MG63 (cell line): ENCODE data around the gene DLX5. TPM values are rescaled to one million over a fixed set of nuclear protein-coding genes. Genes with fewer than 3 reads are reported as not detected.

Experiments
- DNase-seq: peaks from one replicate; pipeline ENCODE4 v3.0.0-alpha.2; 2020
- H3K27me3 ChIP-seq: fragments of 250-450 bp; sonication (Bioruptor Pico); 2 replicates; pipeline ENCODE4 v1.5.1; 2020; ENCODE audit warnings: mild to moderate bottlenecking, moderate library complexity
- H3K36me3 ChIP-seq: fragments of 250-450 bp; sonication (Bioruptor Pico); 2 replicates; pipeline ENCODE4 v1.5.1; 2020; ENCODE audit warnings: mild to moderate bottlenecking, moderate library complexity
- H3K4me3 ChIP-seq: fragments of 250-450 bp; sonication (Bioruptor Pico); 2 replicates; pipeline ENCODE4 v1.5.1; 2020; ENCODE audit warnings: mild to moderate bottlenecking, moderate library complexity
- H3K9me3 ChIP-seq: fragments of 250-450 bp; sonication (Bioruptor Pico); 2 replicates; pipeline ENCODE4 v1.5.1; 2020; ENCODE audit warnings: mild to moderate bottlenecking, moderate library complexity
- total RNA-seq: library from RNA; depleted of rRNA; stranded (reverse); fragments of >200 nt; shearing (Covaris generic); gene quantifications from 2 replicates; pipeline ENCODE4 v1.2.3, GENCODE V29; 2014; ENCODE audit warnings: low replicate concordance

DLX5 gene
- total RNA-seq, 1 experiment from 2014 or later: not detected

DNA sequence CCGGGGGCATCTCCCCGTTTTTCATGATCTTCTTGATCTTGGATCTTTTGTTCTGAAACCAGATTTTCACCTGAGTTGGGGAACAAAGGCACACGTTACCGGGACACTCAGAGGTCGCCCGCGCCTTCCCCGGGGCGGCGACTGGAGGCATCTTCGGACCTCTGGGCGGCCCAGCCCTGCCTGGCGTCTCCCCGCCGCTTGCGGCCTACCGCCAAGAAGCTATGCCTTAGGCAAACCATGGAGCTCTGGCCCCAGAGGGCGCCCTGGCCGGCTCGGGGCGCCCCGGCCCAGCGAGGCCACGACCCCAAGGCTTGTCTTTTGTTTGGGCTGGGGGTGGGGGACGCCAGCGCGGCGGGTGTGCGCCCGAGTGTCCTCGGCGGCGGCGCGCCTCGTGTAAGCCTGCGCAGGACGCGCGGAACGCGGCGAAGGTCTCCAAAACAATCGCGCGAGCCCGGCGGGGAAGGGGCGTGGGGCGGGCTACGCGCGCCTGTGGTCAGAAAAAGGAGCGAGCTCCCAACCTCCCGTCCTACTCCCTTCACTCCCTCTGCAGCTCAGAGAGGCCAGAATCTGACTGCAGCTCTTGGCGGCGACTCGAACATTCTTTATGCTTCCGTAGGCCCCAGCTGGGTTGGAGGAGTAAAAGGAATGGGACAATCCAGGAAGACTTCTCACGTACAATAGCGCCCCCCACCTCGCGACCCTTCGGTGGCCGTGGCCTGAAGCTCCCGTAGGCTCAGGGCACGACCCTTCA lies 3.5 kb downstream of the DLX5 start:
- H3K9me3 ChIP-seq: no peaks in the 10 kb centered on the region
- H3K27me3 ChIP-seq: peaks cover 49% of the 10 kb centered on the region
- DNase-seq: no peak
- H3K36me3 ChIP-seq: no peaks in the 10 kb centered on the region
- H3K4me3 ChIP-seq: no peak overlapping the region

DNA sequence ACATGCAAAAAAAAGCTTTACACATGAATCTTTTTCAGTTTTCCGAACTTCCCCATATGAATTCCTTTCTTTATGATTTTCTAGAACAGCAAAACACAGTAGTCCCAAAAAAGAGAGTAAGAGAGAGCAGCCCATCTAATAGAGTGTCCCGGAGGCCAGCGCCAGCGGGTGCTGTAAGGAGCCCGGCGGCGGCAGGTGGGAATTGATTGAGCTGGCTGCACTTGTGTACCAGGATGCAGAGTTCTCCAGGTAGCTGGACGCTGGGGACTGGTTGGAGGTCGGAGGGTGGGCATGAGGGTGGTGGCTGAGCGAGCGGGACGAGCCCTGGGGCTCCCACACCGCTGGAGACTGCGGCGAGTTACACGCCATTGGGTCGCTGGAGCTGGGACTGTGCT lies 4.0 kb downstream of the DLX5 start:
- no peak for DNase-seq
- Histone ChIP-seq H3K27me3 (peaks cover 53% of the 10 kb centered on the region), H3K9me3 (no peaks in the 10 kb centered on the region), H3K4me3 (no peak overlapping the region), H3K36me3 (no peaks in the 10 kb centered on the region)

GRCh38 chr7:97019710-97020225 lies 4.9 kb downstream of the DLX5 start:
- H3K27me3 ChIP-seq: peaks cover 59% of the 10 kb centered on the region
- no peak for DNase-seq
- H3K9me3 ChIP-seq: no peaks in the 10 kb centered on the region
- H3K36me3 ChIP-seq: no peaks in the 10 kb centered on the region
- H3K4me3 ChIP-seq: no peak overlapping the region

DNA sequence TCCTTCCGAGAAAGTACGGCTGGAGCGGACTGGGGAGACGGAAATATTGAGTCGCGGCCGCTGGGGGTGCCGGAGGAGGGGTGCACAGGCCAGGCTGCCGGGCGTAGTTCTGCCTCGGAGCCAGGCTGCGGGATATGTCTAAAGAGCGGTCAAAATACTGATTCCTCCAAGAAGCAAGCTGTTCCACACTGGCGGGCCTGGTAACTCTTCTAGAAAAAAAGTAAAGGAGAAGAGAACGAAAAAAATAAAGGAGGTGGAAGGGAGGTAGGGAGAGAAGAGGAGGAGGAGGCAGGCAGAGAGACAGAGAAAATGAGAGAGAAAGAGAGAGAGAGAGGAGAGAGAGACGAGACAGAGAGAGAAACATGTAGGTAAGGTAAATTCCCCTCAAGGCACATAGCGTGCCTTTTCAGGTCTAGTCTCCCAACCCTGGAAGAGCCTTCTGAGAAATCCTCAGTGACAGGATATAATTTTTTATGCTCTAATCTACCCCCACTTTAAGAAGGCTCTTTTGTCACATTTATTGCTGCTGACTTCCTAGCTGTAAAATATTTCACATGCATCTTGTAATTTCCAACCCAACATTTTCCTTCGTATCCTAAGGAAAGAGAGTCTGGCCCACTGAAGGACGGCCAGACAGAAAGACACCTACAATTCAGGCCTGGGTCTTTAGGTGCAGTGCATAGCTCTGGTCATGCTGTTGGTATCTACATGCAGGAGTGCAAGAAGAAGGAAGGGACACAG lies 5.7 kb downstream of the DLX5 start:
- peaks cover 58% of the 10 kb centered on the region for H3K27me3 ChIP-seq

GRCh38 chr7:97018126-97018601 lies 6.5 kb downstream of the DLX5 start:
- no peak for DNase-seq
- no peak overlapping the region for H3K4me3 ChIP-seq
- peaks cover 56% of the 10 kb centered on the region for H3K27me3 ChIP-seq
- no peaks in the 10 kb centered on the region for H3K9me3 ChIP-seq
- H3K36me3 ChIP-seq: no peaks in the 10 kb centered on the region

More for the DNA sequence above, 5.7 kb downstream of the DLX5 start:
- no peak for DNase-seq
- Histone ChIP-seq H3K9me3 (no peaks in the 10 kb centered on the region), H3K36me3 (no peaks in the 10 kb centered on the region), H3K4me3 (no peak overlapping the region)

- H3K27me3 ChIP-seq: peaks cover 56% of the 10 kb centered on the region
- DNase-seq: no peak
- no peak overlapping the region for H3K4me3 ChIP-seq
- no peaks in the 10 kb centered on the region for H3K36me3 ChIP-seq
- H3K9me3 ChIP-seq: no peaks in the 10 kb centered on the region
These were observed 7.2 kb downstream of the DLX5 start for GRCh38 chr7:97017192-97018125.

GRCh38 chr7:97016381-97017191 lies 8.0 kb downstream of the DLX5 start:
- DNase-seq: no peak
- H3K9me3 ChIP-seq: no peaks in the 10 kb centered on the region

DNA sequence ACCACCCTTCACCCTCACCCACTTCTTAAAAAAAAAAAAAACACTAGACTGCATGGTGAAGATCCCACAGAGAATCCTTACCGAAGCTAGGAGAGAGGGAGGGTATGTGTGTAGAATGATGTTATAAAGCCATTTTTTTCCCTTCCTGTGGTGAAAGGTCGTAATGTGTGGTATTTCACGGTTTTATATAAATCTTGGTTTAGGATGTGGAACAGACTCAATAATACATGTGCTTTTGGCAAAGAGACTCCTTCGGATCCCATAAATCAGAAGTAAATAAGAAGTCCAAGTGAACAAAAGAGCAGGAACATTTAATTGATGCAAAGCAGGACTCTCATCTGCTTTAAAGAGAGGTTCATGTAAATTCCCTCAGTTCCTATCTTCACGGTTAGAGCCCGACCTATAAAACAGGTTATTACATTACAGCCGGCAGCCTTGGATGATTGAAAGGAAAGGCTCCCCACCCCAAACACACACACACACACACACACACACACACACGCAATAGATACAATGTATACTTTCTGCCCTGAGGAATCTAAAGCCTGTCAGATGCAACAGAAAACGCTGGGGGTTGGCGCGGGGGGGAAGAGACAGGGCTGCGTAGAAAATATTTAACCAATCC lies 8.8 kb downstream of the DLX5 start:
- no peaks in the 10 kb centered on the region for H3K9me3 ChIP-seq
- peaks cover 50% of the 10 kb centered on the region for H3K27me3 ChIP-seq
- no peak overlapping the region for H3K4me3 ChIP-seq
- no peak for DNase-seq
- no peaks in the 10 kb centered on the region for H3K36me3 ChIP-seq

More at GRCh38 chr7:97016381-97017191, 8.0 kb downstream of the DLX5 start:
- no peaks in the 10 kb centered on the region for H3K36me3 ChIP-seq
- peaks cover 53% of the 10 kb centered on the region for H3K27me3 ChIP-seq
- no peak overlapping the region for H3K4me3 ChIP-seq

DNA sequence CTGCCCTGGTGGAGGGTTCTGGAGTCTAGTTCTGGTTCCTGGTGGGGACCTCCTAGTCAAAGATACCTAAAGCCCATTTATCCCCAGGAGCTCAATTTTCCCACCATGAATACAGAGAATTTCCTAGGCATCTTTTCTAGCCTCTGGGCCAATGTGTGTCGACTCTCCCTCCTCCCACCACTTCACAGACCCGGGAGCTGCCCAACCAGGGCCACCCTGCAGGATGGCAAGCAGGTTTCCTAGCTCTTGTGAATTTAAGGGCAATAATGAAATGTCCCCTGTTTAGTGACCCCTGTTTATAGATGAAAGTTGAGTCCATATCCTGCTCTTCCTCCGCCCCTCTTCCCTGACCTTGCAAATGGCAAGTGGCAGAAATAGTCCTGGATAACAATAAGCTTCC lies 9.4 kb downstream of the DLX5 start:
- Histone ChIP-seq H3K4me3 (no peak overlapping the region), H3K27me3 (peaks cover 46% of the 10 kb centered on the region), H3K36me3 (no peaks in the 10 kb centered on the region), H3K9me3 (no peaks in the 10 kb centered on the region)
- DNase-seq: no peak

DNA sequence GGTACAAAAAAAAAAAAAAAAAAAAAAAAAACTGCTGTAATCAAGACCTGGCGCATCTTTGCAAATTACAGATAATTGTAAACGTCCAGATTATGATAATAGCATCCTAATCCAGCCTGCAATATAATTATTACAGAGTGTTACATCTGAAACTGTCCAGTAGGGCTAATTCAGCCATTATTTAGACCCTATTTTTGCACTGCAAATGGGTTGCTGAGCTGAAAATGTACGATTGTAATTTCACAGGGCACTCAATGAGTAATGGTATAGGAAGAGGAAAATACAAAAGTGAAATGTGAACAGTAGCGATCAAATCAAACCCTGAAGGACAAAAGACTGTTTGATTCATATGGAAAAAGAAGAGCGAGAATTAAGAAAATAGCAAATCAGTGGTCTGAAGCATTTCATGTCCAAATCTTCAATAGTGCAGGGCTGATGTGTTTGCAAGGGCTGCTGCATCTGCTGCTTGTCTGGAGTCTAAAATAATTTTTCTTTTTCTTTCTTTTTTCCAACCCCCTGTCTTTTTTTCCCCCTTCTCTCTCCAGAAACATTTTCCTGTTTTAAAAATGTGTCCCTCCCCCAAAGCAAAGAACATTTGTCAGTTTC lies 10.4 kb downstream of the DLX5 start:
- Histone ChIP-seq H3K9me3 (no peaks in the 10 kb centered on the region), H3K36me3 (no peaks in the 10 kb centered on the region), H3K4me3 (no peak overlapping the region), H3K27me3 (peaks cover 41% of the 10 kb centered on the region)
- no peak for DNase-seq

DNA sequence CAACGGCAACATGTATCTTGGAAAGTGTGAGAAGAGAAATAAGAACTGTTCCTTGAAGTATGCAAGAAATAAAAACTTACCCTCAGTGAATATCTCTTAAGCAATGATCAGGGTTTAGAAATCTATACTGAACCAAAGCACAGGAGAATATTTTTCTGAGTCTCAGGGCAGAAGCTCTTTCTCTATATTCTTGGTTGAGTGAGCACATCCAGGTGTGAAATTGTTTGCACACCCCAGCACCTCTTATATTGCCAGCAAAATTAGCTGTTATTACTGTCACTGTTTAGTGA lies 10.8 kb downstream of the DLX5 start:
- no peak overlapping the region for H3K4me3 ChIP-seq
- H3K36me3 ChIP-seq: no peaks in the 10 kb centered on the region
- DNase-seq: no peak
- H3K9me3 ChIP-seq: no peaks in the 10 kb centered on the region
- H3K27me3 ChIP-seq: peaks cover 37% of the 10 kb centered on the region

GRCh38 chr7:97013134-97013844 lies 11.3 kb downstream of the DLX5 start:
- H3K36me3 ChIP-seq: no peaks in the 10 kb centered on the region
- H3K27me3 ChIP-seq: peaks cover 34% of the 10 kb centered on the region
- no peak overlapping the region for H3K4me3 ChIP-seq
- no peak for DNase-seq
- no peaks in the 10 kb centered on the region for H3K9me3 ChIP-seq

DNA sequence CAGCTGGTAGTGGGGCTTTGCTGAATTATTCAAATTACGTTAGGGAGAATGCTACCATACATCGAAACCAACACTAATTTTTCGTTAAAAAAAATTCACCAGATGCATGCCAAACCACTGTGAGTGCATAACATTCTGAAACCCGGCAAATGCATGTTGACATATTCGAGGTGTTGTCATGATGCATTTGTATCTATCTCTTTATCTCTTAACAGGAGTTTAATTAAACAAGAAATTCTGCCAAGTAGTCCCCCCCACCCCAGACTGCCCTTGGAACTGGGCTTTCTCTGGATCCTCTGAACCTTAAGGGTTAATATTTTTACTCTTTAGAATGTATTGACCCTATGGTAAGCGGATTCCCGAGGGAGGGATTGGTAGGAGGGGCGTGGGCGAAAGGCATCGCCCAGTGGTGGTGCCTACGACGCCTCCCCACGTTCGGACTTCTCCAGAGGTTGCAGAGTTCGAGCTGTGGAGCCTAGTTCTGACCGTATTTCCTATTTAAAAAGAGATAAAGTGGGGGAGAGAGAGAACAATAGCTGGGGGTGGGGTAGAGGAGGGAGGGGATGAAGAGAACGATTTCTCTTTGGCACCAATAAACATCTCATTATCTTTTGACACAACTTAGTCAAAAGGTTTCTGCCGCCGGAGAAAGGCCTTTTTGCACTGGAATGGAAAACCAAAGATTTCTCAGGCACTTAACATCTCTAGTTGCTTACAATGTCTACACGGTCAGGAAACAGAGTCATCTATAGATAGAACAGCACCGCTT lies 12.1 kb downstream of the DLX5 start:
- no peak overlapping the region for H3K4me3 ChIP-seq
- H3K9me3 ChIP-seq: no peaks in the 10 kb centered on the region
- peaks cover 27% of the 10 kb centered on the region for H3K27me3 ChIP-seq
- no peak for DNase-seq
- H3K36me3 ChIP-seq: no peaks in the 10 kb centered on the region
